Stimulated activated CD8-positive, alpha-beta memory T cell treated with anti-CD3 and anti-CD28 coated beads, Interleukin-15, amount 100 ng/mL, for 24 hours (primary cell): ENCODE results near the gene SUMO3.

Source experiments
- DNase-seq: peaks from one replicate; pipeline ENCODE4 v3.0.0-alpha.2; 2020; ENCODE audit warnings: low read depth

The SUMO3 gene

GRCh38 chr21:44778499-44778911, 39.4 kb downstream of the SUMO3 start:
- DNase-seq = no peak

- no peak for DNase-seq
Measured at GRCh38 chr21:44778094-44778493, 39.8 kb downstream of the SUMO3 start.

GRCh38 chr21:44774972-44775371, 42.9 kb downstream of the SUMO3 start:
- DNase-seq = no peak

GRCh38 chr21:44773291-44773932, 44.5 kb downstream of the SUMO3 start:
- no peak for DNase-seq

- DNase-seq = no peak
Measured at GRCh38 chr21:44771896-44772525, 45.9 kb downstream of the SUMO3 start.

GRCh38 chr21:44767834-44768831, 49.7 kb downstream of the SUMO3 start:
- DNase-seq = no peak

GRCh38 chr21:44766818-44767354, 51.0 kb downstream of the SUMO3 start:
- DNase-seq = no peak

- DNase-seq = no peak
Measured at GRCh38 chr21:44766014-44766817, 51.6 kb downstream of the SUMO3 start.

- DNase-seq = no peak
Measured at GRCh38 chr21:44765231-44766013, 52.4 kb downstream of the SUMO3 start.

GRCh38 chr21:44764319-44765230, 53.3 kb downstream of the SUMO3 start:
- no peak for DNase-seq

GRCh38 chr21:44763451-44764318, 54.2 kb downstream of the SUMO3 start:
- no peak for DNase-seq

- no peak for DNase-seq
Measured at GRCh38 chr21:44763050-44763378, 54.8 kb downstream of the SUMO3 start.

- no peak for DNase-seq
Measured at GRCh38 chr21:44762221-44763049, 55.4 kb downstream of the SUMO3 start.

- DNase-seq = no peak
Measured at GRCh38 chr21:44761747-44762208, 56.1 kb downstream of the SUMO3 start.

GRCh38 chr21:44761011-44761729, 56.7 kb downstream of the SUMO3 start:
- no peak for DNase-seq

- no peak for DNase-seq
Measured at GRCh38 chr21:44760376-44760775, 57.5 kb downstream of the SUMO3 start.

- DNase-seq = no peak
Measured at GRCh38 chr21:44759628-44760285, 58.1 kb downstream of the SUMO3 start.
